Liver (tissue), 9 donors: ENCODE data around the gene GAS2L1. TPM values are rescaled to one million over a fixed set of nuclear protein-coding genes. Genes with fewer than 3 reads are reported as not detected.
A peak's percentile ranks its signal among the peaks of the same experiment; 100 is the strongest.

Experiments
- DNase-seq: peaks from one replicate; pipeline ENCODE4 v3.0.0-alpha.2; 2017; ENCODE audit warnings: low spot score
- H3K27ac ChIP-seq, 2 donors: one replicate each; pipeline ENCODE4 v1.7.0; 2013; ENCODE audit warnings: inconsistent platforms in 2 of 2, low read length in 2 of 2, control low read depth in 1 of 2, low read depth in 1 of 2, mild to moderate bottlenecking in 1 of 2
- H3K27me3 ChIP-seq, 4 donors: one replicate each; pipeline versions ENCODE4 v1.6.1 to v1.7.0; 2013; ENCODE audit warnings: low read length in 3 of 4, inconsistent platforms in 1 of 4, mild to moderate bottlenecking in 1 of 4, moderate library complexity in 1 of 4; ENCODE audit not compliant: control insufficient read depth in 4 of 4, insufficient read depth in 4 of 4
- H3K36me3 ChIP-seq, 4 donors: one replicate each; pipeline versions ENCODE4 v1.6.1 to v1.7.0; 2013; ENCODE audit warnings: low read length in 3 of 4, mild to moderate bottlenecking in 3 of 4, low read depth in 1 of 4, moderate library complexity in 1 of 4; ENCODE audit not compliant: control insufficient read depth in 4 of 4, insufficient read depth in 3 of 4
- H3K4me1 ChIP-seq, 4 donors: one replicate each; pipeline versions ENCODE4 v1.6.1 to v1.7.0; 2013; ENCODE audit warnings: low read length in 3 of 4, mild to moderate bottlenecking in 3 of 4, moderate library complexity in 1 of 4; ENCODE audit not compliant: control insufficient read depth in 4 of 4, insufficient read depth in 4 of 4
- H3K4me3 ChIP-seq, 3 donors: one replicate each; pipeline versions ENCODE4 v1.6.1 to v1.7.0; 2013; ENCODE audit warnings: low read length in 3 of 3, control low read depth in 1 of 3, low read depth in 1 of 3, mild to moderate bottlenecking in 1 of 3
- H3K9ac ChIP-seq, 2 donors: one replicate each; pipeline ENCODE4 v1.7.0; 2013; ENCODE audit warnings: low read length in 2 of 2, mild to moderate bottlenecking in 2 of 2, moderate library complexity in 2 of 2, control low read depth in 1 of 2, low read depth in 1 of 2
- H3K9me3 ChIP-seq, 4 donors: one replicate each; pipeline versions ENCODE4 v1.6.1 to v1.7.0; 2013; ENCODE audit warnings: low read length in 3 of 4; ENCODE audit not compliant: control insufficient read depth in 4 of 4
- EGR1 ChIP-seq, 2 donors: IDR thresholded peaks; 2 replicates each; pipeline ENCODE4 v1.6.1; 2016 to 2018; ENCODE audit warnings: antibody characterized with exemption in 2 of 2, low read depth in 2 of 2
- FOXA2 ChIP-seq: IDR thresholded peaks from 2 replicates; pipeline ENCODE4 v1.6.1; 2016; ENCODE audit warnings: antibody characterized with exemption
- GABPA ChIP-seq, 2 donors: IDR thresholded peaks in 1 of 2; conservative IDR thresholded peaks in 1 of 2; 2 replicates each; pipeline ENCODE4 v1.6.1; 2016; ENCODE audit warnings: antibody characterized with exemption in 2 of 2, mild to moderate bottlenecking in 1 of 2, moderate library complexity in 1 of 2
- HNF4A ChIP-seq, 2 donors: conservative IDR thresholded peaks; 2 replicates each; pipeline ENCODE4 v1.6.1; 2016; ENCODE audit warnings: antibody characterized with exemption in 2 of 2, mild to moderate bottlenecking in 2 of 2
- HNF4G ChIP-seq: IDR thresholded peaks from 2 replicates; pipeline ENCODE4 v1.6.1; 2016; ENCODE audit warnings: antibody characterized with exemption
- JUND ChIP-seq, 2 donors: IDR thresholded peaks; 2 replicates each; pipeline ENCODE4 v1.6.1; 2016; ENCODE audit warnings: antibody characterized with exemption in 2 of 2
- RAD21 ChIP-seq, 2 donors: IDR thresholded peaks; 2 replicates each; pipeline ENCODE4 v1.6.1; 2016; ENCODE audit warnings: antibody characterized with exemption in 2 of 2, mild to moderate bottlenecking in 2 of 2
- RXRA ChIP-seq, 2 donors: IDR thresholded peaks; 2 replicates each; pipeline ENCODE4 v1.6.1; 2017 to 2018; ENCODE audit warnings: antibody characterized with exemption in 2 of 2, mild to moderate bottlenecking in 1 of 2
- WGBS: extraction: QIAGEN DNeasy Blood & Tissue Kit; methylation state at CpG from one replicate; pipeline ENCODE4 v1.1.7; 2013; 5-methylcytosine and 5-hydroxymethylcytosine counted together
- polyA plus RNA-seq, 2 donors: library from polyadenylated mRNA; stranded (reverse) in 1 of 2; unstranded in 1 of 2; fragments of 200-250 nt in 1 of 2; fragments of >200 nt in 1 of 2; fragmentation: Nextera tagmentation in 1 of 2; extraction: Ambion mirVana in 1 of 2; gene quantifications; one replicate each; pipeline versions ENCODE4 v1.2.1 to v1.2.3, GENCODE V29; 2013 to 2015
- total RNA-seq, 2 donors: library from RNA; depleted of rRNA; stranded (reverse); fragments of >200 nt; gene quantifications; one replicate each; pipeline ENCODE4 v1.2.3, GENCODE V29; 2014
- TF ChIP-seq, protein P1 (sequence below): IDR thresholded peaks from 2 replicates; pipeline ENCODE4 v1.6.1; 2016; ENCODE audit warnings: antibody characterized with exemption, mild to moderate bottlenecking
- TF ChIP-seq, protein P2 (sequence below): fragments of 150-350 bp; IDR thresholded peaks from 2 replicates; pipeline ENCODE4 v1.5.1; 2017; ENCODE audit warnings: improper control_type of control experiment, low read depth, low read length; ENCODE audit not compliant: missing input control
- TF ChIP-seq, protein P3 (sequence below): IDR thresholded peaks from 2 replicates; pipeline ENCODE4 v1.6.1; 2016; ENCODE audit warnings: antibody characterized with exemption
- donor health status: healthy.
- donor health status: healthy.
- donor health status: healthy.
- donor health status: healthy.
- donor health status: healthy.

GAS2L1 gene
- total and polyA plus RNA-seq, 4 donors = 4.0 to 11.4 (median 8.9) TPM

DNA sequence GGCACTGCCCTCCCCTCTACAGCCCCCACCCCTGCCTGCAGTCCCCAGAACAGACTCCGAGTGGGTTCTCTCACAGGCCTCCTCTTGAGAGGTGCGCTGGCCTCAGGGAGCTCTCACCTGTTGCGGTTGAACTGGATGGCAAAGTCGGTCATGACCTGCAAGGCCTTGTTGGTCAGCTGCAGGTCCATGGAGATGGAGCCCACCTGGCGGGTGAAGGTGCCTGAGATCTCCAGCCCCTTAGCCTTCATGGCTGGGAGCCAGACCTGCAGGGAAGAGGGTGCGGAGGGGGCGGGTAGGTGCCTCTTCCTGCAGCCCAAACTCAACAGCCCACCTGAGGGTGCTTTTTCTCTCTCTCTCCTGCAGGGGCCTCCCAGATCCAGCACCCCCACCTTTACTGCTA lies 27.7 kb downstream of the GAS2L1 start:
- peaks cover 2 to 36% (median 12%) of the 10 kb centered on the region in 4 donors for H3K36me3 ChIP-seq
- DNase-seq = no peak
- 96% methylated on average over 7 of the region's 7 CpGs for WGBS
- H3K27me3 ChIP-seq = no peaks in the 10 kb centered on the region
- H3K27ac ChIP-seq = no peak overlapping the region
- H3K9me3 ChIP-seq = no peaks in the 10 kb centered on the region
- no peak for TF ChIP-seq JUND (IDR thresholded peaks at IDR 0.05)
- TF ChIP-seq, protein P1, sequence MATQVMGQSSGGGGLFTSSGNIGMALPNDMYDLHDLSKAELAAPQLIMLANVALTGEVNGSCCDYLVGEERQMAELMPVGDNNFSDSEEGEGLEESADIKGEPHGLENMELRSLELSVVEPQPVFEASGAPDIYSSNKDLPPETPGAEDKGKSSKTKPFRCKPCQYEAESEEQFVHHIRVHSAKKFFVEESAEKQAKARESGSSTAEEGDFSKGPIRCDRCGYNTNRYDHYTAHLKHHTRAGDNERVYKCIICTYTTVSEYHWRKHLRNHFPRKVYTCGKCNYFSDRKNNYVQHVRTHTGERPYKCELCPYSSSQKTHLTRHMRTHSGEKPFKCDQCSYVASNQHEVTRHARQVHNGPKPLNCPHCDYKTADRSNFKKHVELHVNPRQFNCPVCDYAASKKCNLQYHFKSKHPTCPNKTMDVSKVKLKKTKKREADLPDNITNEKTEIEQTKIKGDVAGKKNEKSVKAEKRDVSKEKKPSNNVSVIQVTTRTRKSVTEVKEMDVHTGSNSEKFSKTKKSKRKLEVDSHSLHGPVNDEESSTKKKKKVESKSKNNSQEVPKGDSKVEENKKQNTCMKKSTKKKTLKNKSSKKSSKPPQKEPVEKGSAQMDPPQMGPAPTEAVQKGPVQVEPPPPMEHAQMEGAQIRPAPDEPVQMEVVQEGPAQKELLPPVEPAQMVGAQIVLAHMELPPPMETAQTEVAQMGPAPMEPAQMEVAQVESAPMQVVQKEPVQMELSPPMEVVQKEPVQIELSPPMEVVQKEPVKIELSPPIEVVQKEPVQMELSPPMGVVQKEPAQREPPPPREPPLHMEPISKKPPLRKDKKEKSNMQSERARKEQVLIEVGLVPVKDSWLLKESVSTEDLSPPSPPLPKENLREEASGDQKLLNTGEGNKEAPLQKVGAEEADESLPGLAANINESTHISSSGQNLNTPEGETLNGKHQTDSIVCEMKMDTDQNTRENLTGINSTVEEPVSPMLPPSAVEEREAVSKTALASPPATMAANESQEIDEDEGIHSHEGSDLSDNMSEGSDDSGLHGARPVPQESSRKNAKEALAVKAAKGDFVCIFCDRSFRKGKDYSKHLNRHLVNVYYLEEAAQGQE = no peak
- no peak for TF ChIP-seq FOXA2
- TF ChIP-seq, protein P2, sequence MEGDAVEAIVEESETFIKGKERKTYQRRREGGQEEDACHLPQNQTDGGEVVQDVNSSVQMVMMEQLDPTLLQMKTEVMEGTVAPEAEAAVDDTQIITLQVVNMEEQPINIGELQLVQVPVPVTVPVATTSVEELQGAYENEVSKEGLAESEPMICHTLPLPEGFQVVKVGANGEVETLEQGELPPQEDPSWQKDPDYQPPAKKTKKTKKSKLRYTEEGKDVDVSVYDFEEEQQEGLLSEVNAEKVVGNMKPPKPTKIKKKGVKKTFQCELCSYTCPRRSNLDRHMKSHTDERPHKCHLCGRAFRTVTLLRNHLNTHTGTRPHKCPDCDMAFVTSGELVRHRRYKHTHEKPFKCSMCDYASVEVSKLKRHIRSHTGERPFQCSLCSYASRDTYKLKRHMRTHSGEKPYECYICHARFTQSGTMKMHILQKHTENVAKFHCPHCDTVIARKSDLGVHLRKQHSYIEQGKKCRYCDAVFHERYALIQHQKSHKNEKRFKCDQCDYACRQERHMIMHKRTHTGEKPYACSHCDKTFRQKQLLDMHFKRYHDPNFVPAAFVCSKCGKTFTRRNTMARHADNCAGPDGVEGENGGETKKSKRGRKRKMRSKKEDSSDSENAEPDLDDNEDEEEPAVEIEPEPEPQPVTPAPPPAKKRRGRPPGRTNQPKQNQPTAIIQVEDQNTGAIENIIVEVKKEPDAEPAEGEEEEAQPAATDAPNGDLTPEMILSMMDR = no peak
- TF ChIP-seq RAD21 (IDR thresholded peaks at IDR 0.05) = no peak
- no peak for TF ChIP-seq GABPA (IDR thresholded peaks at IDR 0.05 in 1 of 2, conservative IDR thresholded peaks at IDR 0.05 in 1 of 2)
- no peak for TF ChIP-seq HNF4G
- no peak for TF ChIP-seq EGR1 (IDR thresholded peaks at IDR 0.05; ENCODE audit: low read depth in 2 of 2)
- TF ChIP-seq, protein P3, sequence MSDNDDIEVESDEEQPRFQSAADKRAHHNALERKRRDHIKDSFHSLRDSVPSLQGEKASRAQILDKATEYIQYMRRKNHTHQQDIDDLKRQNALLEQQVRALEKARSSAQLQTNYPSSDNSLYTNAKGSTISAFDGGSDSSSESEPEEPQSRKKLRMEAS = no peak
- H3K4me3 ChIP-seq = no peak overlapping the region
- H3K4me1 ChIP-seq = peaks cover 5 to 49% (median 38%) of the 10 kb centered on the region in 4 donors
- H3K9ac ChIP-seq = no peak overlapping the region

DNA sequence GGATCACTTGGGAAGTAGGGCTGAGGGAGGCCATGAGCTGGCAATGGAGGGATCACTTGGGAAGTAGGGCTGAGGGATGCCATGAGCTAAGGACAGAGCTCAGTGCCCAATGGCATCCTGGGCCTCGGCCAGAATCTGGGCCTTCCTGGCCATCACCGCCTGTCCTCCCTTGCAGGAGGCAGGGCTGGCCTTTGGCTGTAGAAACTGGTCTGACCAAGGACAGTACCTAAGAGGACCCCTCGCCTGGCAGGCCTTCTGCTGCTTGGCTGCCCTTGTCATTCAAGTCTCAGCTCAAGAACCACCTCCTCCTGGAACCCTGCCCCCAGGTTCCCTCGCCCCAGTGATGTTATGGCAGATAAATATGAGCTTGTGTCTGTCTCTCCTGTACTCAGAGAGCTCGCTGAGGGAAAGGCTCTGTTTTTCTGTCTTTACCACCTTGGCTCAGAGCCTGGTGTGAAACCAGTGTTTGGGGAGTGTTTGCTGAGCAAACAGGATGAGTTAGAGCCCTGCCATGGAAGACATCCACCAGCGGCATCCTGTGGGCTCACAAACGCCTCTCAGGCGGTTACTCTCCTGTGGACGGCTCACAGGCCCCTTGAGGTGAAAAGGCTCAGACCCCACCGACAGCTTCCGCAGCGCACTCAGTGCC lies 28.4 kb downstream of the GAS2L1 start:
- Histone ChIP-seq H3K27me3 (no peaks in the 10 kb centered on the region), H3K36me3 (peaks cover 2 to 32% (median 12%) of the 10 kb centered on the region in 4 donors), H3K27ac (peak overlapping the region in 1 of 2 donors; percentile 10), H3K4me3 (no peak overlapping the region), H3K9me3 (no peaks in the 10 kb centered on the region), H3K9ac (no peak overlapping the region), H3K4me1 (peaks cover 5 to 49% (median 38%) of the 10 kb centered on the region in 4 donors)
- DNase-seq = no peak
- WGBS = 57% methylated on average over 12 of the region's 12 CpGs
- TF ChIP-seq, protein P1 = no peak
- TF ChIP-seq FOXA2 (peak; percentile 44), RAD21 (IDR thresholded peaks at IDR 0.05) (peak in 1 of 2 donors; percentile 51), HNF4A (conservative IDR thresholded peaks at IDR 0.05) (peak; percentile 11 to 18), RXRA (IDR thresholded peaks at IDR 0.05) (peak in 1 of 2 donors; percentile 12)
